ENCODE measurements around the gene COG4. TPM values are rescaled to one million over a fixed set of nuclear protein-coding genes. Genes with fewer than 3 reads are reported as not detected.

Gene COG4
- 81.7 and 104 TPM in 2 replicates for total RNA-seq

DNA sequence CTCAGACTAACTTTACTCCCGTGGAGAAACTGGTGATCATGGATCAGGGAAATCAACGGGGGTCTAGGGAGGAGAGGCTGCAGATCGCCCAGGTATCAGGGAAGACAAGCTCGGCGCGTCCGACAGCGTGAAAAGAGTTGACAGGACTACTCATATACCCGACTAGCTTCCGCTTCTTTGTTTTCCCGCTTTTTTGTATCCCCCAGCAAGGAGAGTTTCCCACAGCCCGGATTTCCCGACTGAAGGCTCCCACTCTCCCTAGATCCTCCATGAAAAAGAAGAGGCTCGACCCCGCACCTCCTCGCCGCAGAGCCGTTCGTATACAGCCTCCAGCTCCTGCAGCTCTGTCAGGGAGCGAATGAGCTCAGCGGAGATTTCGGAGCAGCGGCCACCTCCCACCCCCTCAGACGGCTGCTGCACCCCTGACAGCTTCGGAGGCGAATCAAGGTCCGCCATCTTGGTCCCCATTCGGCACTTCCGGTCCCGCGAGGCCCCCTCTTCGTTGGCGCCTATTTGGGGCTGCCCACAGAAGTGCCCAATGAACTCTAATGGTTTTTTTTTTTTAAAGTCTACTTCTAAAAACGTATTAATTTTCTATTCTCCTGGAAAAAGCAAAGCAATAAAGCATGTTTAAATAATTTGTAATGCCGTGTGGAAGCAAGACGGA, at the start of gene COG4:
Gene COG4, minus strand, starts transcription at position 479 of the 667 bp plus-strand sequence. Its CDS starts 11 bp downstream, at position 468.

DNA sequence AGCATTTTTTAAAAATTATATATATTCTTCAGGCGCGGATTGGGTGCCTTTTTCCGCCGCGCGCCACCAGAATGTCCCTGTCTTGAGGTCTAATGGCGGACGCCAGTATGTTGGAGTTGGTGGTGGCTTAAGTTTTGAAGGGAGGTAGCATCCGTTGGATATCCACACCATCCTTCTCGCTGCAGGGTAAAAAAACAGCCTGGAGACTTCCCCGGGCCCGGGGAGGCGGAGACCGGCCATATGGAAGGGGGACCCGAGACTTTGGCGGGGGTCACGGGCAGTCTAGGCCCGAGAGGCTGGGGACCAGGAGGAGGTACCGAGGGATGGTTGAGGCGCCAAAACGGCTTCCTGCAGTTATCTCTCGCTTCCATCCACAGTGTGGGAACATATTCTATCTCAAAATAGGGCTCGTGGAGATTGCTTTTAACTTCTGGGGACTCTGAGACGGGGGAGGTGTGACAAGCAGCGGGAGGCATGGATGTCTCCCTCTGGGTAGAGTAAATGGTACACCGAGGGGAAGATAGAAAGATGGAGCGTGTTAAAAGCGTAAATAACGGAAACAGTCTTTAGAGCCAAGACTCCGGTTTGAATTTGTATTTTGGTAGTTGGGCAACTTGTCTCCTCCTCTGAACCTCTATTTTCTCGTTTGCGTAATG, 517 bp upstream of the COG4 start, which contains the start of gene SF3B3:
Gene SF3B3, plus strand, starts transcription at position 74 of the 656 bp plus-strand sequence. CDS start 2,841 bp downstream, outside the sequence.

DNA sequence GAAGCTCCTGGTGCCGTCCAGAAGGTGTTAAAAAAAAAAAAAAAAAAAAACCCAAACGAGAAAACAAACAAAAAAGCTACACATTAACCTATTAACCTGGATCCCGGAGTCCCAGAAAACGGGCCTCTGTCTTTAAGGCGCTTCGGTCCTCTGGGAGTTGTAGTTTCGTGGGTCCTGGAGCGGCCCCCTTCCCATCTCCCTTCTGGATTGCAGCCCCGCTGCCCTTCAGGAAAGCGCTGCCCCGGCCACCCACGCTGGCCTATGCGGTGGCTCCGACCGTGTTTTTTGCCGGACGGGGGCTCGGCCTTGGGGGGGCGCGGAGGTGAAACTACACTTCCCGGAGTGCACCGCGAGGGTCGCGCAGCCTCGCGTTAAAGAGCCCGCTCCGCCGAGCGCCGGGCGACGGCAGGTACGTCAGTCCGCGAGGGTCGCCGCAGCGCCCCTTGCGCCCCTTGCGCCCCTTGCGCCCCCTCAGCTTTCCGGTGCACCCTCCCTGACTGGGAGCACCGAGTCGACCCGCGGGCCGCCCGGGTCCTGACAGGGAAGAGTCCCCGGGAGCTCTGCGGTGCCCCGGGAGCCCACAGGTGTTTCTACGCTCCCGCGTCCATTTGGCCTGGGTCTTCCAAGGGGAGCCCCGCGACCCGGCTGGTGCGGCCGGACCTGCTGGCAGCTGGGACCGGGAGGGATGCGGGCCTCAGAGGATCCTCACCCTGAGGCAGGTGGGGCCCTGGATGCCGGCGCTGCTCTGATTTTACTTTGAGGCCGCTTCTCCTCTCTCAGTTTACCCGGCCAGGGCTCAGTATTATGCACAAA, 68.9 kb downstream of the COG4 start, which contains the start of gene FCSK:
Gene FCSK, plus strand, starts transcription at position 374 of the 813 bp plus-strand sequence. CDS start 8,596 bp downstream, outside the sequence.

DNA sequence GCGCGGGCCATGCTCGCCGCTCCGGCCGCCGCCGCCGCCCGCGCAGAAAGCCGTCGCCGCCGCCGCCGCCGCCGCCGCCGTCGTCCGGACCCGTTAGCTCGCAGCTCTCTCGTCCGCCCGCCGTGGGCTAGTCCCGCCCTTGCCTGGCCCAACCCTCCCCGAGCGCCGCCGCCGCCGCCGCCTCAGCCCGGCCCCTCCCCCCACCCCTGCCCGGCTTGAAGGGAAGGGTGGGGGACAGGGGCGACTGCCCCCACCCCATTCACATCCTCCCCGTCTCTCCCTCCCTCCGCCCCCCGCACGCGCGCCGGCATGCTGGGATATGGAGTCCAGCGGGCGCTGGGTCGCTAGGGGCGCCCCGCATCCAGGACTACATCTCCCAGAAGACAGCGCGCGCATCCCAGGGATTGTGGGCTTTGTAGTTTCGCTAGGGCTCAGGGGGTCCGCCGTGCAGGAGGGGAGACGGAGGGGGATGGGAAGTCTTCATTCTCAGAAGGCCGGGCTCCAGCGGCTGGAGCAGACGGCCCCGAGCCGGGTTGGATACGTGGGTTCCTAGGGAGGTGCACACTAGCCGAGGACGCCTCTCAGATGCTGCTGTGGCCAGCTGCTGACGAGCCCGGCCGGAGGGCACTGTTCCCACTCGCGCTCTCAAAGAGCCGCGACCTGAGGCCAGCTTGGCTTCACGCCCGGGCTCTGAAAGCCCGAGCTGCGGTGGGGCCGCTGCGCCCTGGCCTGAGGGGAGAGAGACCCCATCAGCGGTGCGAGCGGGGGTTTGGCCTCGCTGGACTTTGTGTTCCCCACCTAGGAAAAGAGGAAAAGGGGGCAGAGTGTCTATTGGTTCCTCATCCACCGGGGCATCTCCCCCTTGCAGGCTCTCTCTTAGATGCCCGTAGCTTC, 84.1 kb downstream of the COG4 start, which contains the start of gene ST3GAL2:
Gene ST3GAL2, minus strand, starts transcription at position 132 of the 894 bp plus-strand sequence. CDS start 40,570 bp downstream, outside the sequence.

Other genes with a start within 250 kb of the COG4 start
- gene AARS1, start 234.0 kb downstream of the COG4 start, total RNA-seq: 163 and 239 TPM in 2 replicates
- gene DDX19B, start 224.4 kb downstream of the COG4 start, total RNA-seq: 18.0 and 22.2 TPM in 2 replicates
- 43.4 and 45.2 TPM in 2 replicates for gene DDX19A, start 176.7 kb downstream of the COG4 start, total RNA-seq
- 21.4 and 27.0 TPM in 2 replicates for gene ST3GAL2, start 84.5 kb downstream of the COG4 start, total RNA-seq
- gene FCSK, start 69.0 kb downstream of the COG4 start, total RNA-seq: 5.2 and 7.0 TPM in 2 replicates
- 97.8 and 130 TPM in 2 replicates for gene SF3B3, start 262 bp upstream of the COG4 start, total RNA-seq
- 0.77 and 13.2 TPM in 2 replicates for gene IL34, start 123.0 kb upstream of the COG4 start, total RNA-seq
- 9.4 and 11.0 TPM in 2 replicates for gene MTSS2, start 162.5 kb upstream of the COG4 start, total RNA-seq

Data from regular cardiac myocyte (primary cell).